SK-N-SH (cell line): Measurements from ENCODE around the gene IL2RA. TPM values are rescaled to one million over a fixed set of nuclear protein-coding genes. Genes with fewer than 3 reads are reported as not detected.

Experiments
- CTCF ChIA-PET: fragments of 300-600, 350-600 bp; formaldehyde crosslinking; extraction: SDS; loops from one replicate; lab custom pipeline; 2021; lab: Yijun Ruan, JAX
- POLR2A ChIA-PET: fragments of 350-600 bp; sonication (Branson Sonifier 250); formaldehyde crosslinking; extraction: SDS; loops from one replicate; lab custom pipeline; 2020; ENCODE audit warnings: antibody characterized with exemption, inconsistent platforms; lab: Yijun Ruan, JAX
- DNase-seq: peaks from one replicate; pipeline ENCODE4 v3.0.0; 2012
- H2AFZ ChIP-seq: fragments of 200-600 bp; sonication (generic); 2 replicates; pipeline ENCODE4 v1.8.1; 2016; ENCODE audit warnings: antibody characterized with exemption, mild to moderate bottlenecking, low read depth
- H3F3A ChIP-seq: fragments of 200-600 bp; sonication (generic); replicated peaks from 2 replicates; pipeline ENCODE3; 2016; ENCODE audit warnings: antibody characterized with exemption, mild to moderate bottlenecking; ENCODE audit not compliant: insufficient read depth
- H3K27ac ChIP-seq, 2 experiments: fragments of 200-500 bp in 1 of 2; fragments of 200-600 bp in 1 of 2; sonication (Bioruptor generic) in 1 of 2; sonication (generic), shearing (Covaris generic) in 1 of 2; 2 replicates each; pipeline versions ENCODE4 v1.5.1 to v1.6.1; 2014 to 2016; ENCODE audit warnings: low read depth in 2 of 2, inconsistent platforms in 1 of 2, low read length in 1 of 2, mild to moderate bottlenecking in 1 of 2, mixed read lengths in 1 of 2
- H3K27me3 ChIP-seq: fragments of 200-600 bp; sonication (generic), shearing (Covaris generic); 2 replicates; pipeline ENCODE4 v1.6.1; 2016; ENCODE audit warnings: mixed run types; ENCODE audit not compliant: insufficient read depth
- H3K36me3 ChIP-seq, 2 experiments: fragments of 200-500 bp in 1 of 2; fragments of 200-600 bp in 1 of 2; sonication (Bioruptor generic) in 1 of 2; sonication (generic) in 1 of 2; replicated peaks in 1 of 2; 2 replicates each; pipeline versions ENCODE3 to v1.5.1; 2014 to 2016; ENCODE audit warnings: low read length in 1 of 2, mild to moderate bottlenecking in 1 of 2; ENCODE audit not compliant: insufficient read depth in 2 of 2, control insufficient read depth in 1 of 2
- H3K4me1 ChIP-seq, 2 experiments: fragments of 200-500 bp in 1 of 2; fragments of 200-600 bp in 1 of 2; sonication (Bioruptor generic) in 1 of 2; sonication (generic), shearing (Covaris generic) in 1 of 2; 2 replicates each; pipeline versions ENCODE4 v1.5.1 to v1.6.1; 2014 to 2016; ENCODE audit warnings: low read depth in 1 of 2, low read length in 1 of 2, mixed run types in 1 of 2; ENCODE audit not compliant: insufficient read depth in 2 of 2, control insufficient read depth in 1 of 2
- H3K4me2 ChIP-seq: fragments of 200-600 bp; sonication (generic), shearing (Covaris generic); 2 replicates; pipeline ENCODE4 v1.6.1; 2017; ENCODE audit warnings: mixed run types
- H3K4me3 ChIP-seq, 2 experiments: fragments of 200-500 bp in 1 of 2; fragments of 200-600 bp in 1 of 2; sonication (Bioruptor generic) in 1 of 2; sonication (generic), shearing (Covaris generic) in 1 of 2; 2 replicates each; pipeline versions ENCODE4 v1.5.1 to v1.8.1; 2014 to 2016; ENCODE audit warnings: low read depth in 2 of 2, inconsistent platforms in 1 of 2, low read length in 1 of 2, mild to moderate bottlenecking in 1 of 2, mixed read lengths in 1 of 2, moderate library complexity in 1 of 2
- H3K79me2 ChIP-seq: fragments of 200-600 bp; sonication (generic); 2 replicates; pipeline ENCODE4 v1.8.1; 2017; ENCODE audit warnings: mild to moderate bottlenecking; ENCODE audit not compliant: insufficient read depth
- H3K9ac ChIP-seq: fragments of 200-600 bp; sonication (generic); 2 replicates; pipeline ENCODE4 v1.6.1; 2017; ENCODE audit warnings: mixed run types
- H3K9me2 ChIP-seq: fragments of 200-600 bp; sonication (generic); 2 replicates; pipeline ENCODE4 v1.6.1; 2017; ENCODE audit warnings: mixed run types
- H3K9me3 ChIP-seq: fragments of 200-600 bp; sonication (generic); 2 replicates; pipeline ENCODE4 v1.6.1; 2017; ENCODE audit warnings: mixed run types, mild to moderate bottlenecking, moderate library complexity
- H4K20me1 ChIP-seq: fragments of 200-600 bp; sonication (generic); 2 replicates; pipeline ENCODE4 v1.6.1; 2017; ENCODE audit warnings: mild to moderate bottlenecking, mixed run types; ENCODE audit not compliant: insufficient read depth
- CHD2 ChIP-seq: fragments of 150-350 bp; IDR thresholded peaks from 2 replicates; pipeline ENCODE4 v1.6.1; 2018; ENCODE audit warnings: low read length; ENCODE audit not compliant: partially characterized antibody
- EP300 ChIP-seq, 2 experiments: IDR thresholded peaks; 2 replicates each; pipeline versions ENCODE4 v1.4.0 to v1.6.1; 2012; ENCODE audit warnings: borderline replicate concordance in 1 of 2, low read depth in 1 of 2, low read length in 1 of 2
- GATA2 ChIP-seq: sonication (generic); formaldehyde crosslinking; IDR thresholded peaks from 2 replicates; pipeline ENCODE4 v1.5.0; 2020; ENCODE audit warnings: mild to moderate bottlenecking, missing genetic modification reagents
- MAX ChIP-seq: IDR thresholded peaks from 2 replicates; pipeline ENCODE4 v1.4.0; 2012; ENCODE audit warnings: low read depth
- MXI1 ChIP-seq: IDR thresholded peaks from 2 replicates; pipeline ENCODE4 v1.6.1; 2012; ENCODE audit warnings: mild to moderate bottlenecking, low read depth, low read length, improper control_type of control experiment
- PBX3 ChIP-seq: IDR thresholded peaks from 2 replicates; pipeline ENCODE4; 2012
- POLR2AphosphoS5 ChIP-seq: IDR thresholded peaks from 2 replicates; pipeline ENCODE4 v1.6.1; 2012; ENCODE audit warnings: low read depth, low read length
- RAD21 ChIP-seq: IDR thresholded peaks from 2 replicates; pipeline ENCODE4 v1.6.1; 2012; ENCODE audit warnings: mild to moderate bottlenecking, low read length
- RCOR1 ChIP-seq: fragments of 150-350 bp; IDR thresholded peaks from 2 replicates; pipeline ENCODE4 v1.6.1; 2017; ENCODE audit warnings: antibody characterized with exemption, low read length
- SMC3 ChIP-seq: IDR thresholded peaks from 2 replicates; pipeline ENCODE4 v1.6.1; 2012; ENCODE audit warnings: low read depth, low read length, improper control_type of control experiment
- TAF1 ChIP-seq: IDR thresholded peaks from 2 replicates; pipeline ENCODE4 v1.6.1; 2012; ENCODE audit warnings: low read depth, mild to moderate bottlenecking, low read length, moderate library complexity, borderline replicate concordance
- YY1 ChIP-seq: IDR thresholded peaks from 2 replicates; pipeline ENCODE4 v1.4.0; 2012; ENCODE audit warnings: low read depth, mild to moderate bottlenecking
- WGBS: methylation state at CpG from one replicate; pipeline ENCODE4 v1.1.6; 2017; ENCODE audit warnings: low lambda C conversion rate; 5-methylcytosine and 5-hydroxymethylcytosine counted together
- polyA plus RNA-seq, 3 experiments: library from polyadenylated mRNA; depleted of rRNA; stranded (reverse); fragments of >200 nt; gene quantifications; 2 replicates each; pipeline ENCODE4 v1.2.3, GENCODE V29; 2012

Gene IL2RA
- polyA plus RNA-seq, 1 of the 3 experiments (the other 2 are of a cell fraction) = not detected

- Histone ChIP-seq H3F3A (no peaks in the 10 kb centered on the region), H3K9me2 (no peaks in the 10 kb centered on the region), H3K9ac (no peak overlapping the region), H4K20me1 (no peaks in the 10 kb centered on the region), H3K4me2 (no peak overlapping the region), H3K27ac (no peak overlapping the region), H3K79me2 (no peaks in the 10 kb centered on the region), H3K4me1 (no peaks in the 10 kb centered on the region), H3K9me3 (peaks cover 1% of the 10 kb centered on the region; the same call in 1 of the 2 replicates), H3K4me3 (no peak overlapping the region), H3K36me3 (no peaks in the 10 kb centered on the region), H2AFZ (no peak overlapping the region), H3K27me3 (no peaks in the 10 kb centered on the region; the same call in 1 of the 2 replicates)
- no peak for DNase-seq
- no peak for TF ChIP-seq RAD21
- TF ChIP-seq EP300 (IDR thresholded peaks at IDR 0.05; ENCODE audit: borderline replicate concordance in 1 of 2, low read depth in 1 of 2, low read length in 1 of 2) = no peak
- TF ChIP-seq YY1 = no peak
- TF ChIP-seq MAX = no peak
- TF ChIP-seq MXI1 = no peak
- TF ChIP-seq SMC3 = no peak
- ChIA-PET POLR2A (no interaction called here), CTCF (interaction anchor here (3.8 kb wide), 1 partner anchor 12 kb away, joined by 16 read pairs; no protein-coding TSS in a partner anchor)
- WGBS = 67% methylated on average over 6 of the region's 6 CpGs
Observed at GRCh38 chr10:6025683-6026255, 36.4 kb downstream of the IL2RA start.

GRCh38 chr10:6024334-6024682, 37.9 kb downstream of the IL2RA start:
- CTCF ChIA-PET = interaction anchor here (2.1 kb wide), 1 partner anchor 10 kb away, joined by 7 read pairs; no protein-coding TSS in a partner anchor
- Histone ChIP-seq H3F3A (no peaks in the 10 kb centered on the region), H4K20me1 (no peaks in the 10 kb centered on the region), H3K27me3 (peaks cover 5% of the 10 kb centered on the region; the same call in 1 of the 2 replicates), H3K9me2 (no peaks in the 10 kb centered on the region), H3K4me3 (no peak overlapping the region), H3K27ac (no peak overlapping the region), H3K79me2 (no peaks in the 10 kb centered on the region), H3K36me3 (no peaks in the 10 kb centered on the region), H3K4me1 (no peaks in the 10 kb centered on the region), H3K4me2 (no peak overlapping the region), H3K9me3 (no peaks in the 10 kb centered on the region), H3K9ac (no peak overlapping the region), H2AFZ (no peak overlapping the region)
- DNase-seq = no peak
- no peak for TF ChIP-seq POLR2AphosphoS5
- TF ChIP-seq TAF1 = no peak
- no peak for TF ChIP-seq CHD2
- TF ChIP-seq RCOR1 = no peak
- no peak for TF ChIP-seq MXI1
- TF ChIP-seq GATA2 = no peak
- TF ChIP-seq PBX3 = no peak
- POLR2A ChIA-PET = no interaction called here
- WGBS = 36% methylated on average over 10 of the region's 10 CpGs
